Activated CD4-positive, alpha-beta T cell treated with anti-CD3 and anti-CD28 coated beads, Interleukin-2, amount 50 U/mL, for 4 hours (primary cell): ENCODE results near the gene UROS.
A peak's percentile ranks its signal among the peaks of the same experiment; 100 is the strongest.

Experiments
- DNase-seq, 2 experiments: peaks; one replicate each; pipeline ENCODE4 v3.0.0-alpha.2; 2020

Gene UROS

DNA sequence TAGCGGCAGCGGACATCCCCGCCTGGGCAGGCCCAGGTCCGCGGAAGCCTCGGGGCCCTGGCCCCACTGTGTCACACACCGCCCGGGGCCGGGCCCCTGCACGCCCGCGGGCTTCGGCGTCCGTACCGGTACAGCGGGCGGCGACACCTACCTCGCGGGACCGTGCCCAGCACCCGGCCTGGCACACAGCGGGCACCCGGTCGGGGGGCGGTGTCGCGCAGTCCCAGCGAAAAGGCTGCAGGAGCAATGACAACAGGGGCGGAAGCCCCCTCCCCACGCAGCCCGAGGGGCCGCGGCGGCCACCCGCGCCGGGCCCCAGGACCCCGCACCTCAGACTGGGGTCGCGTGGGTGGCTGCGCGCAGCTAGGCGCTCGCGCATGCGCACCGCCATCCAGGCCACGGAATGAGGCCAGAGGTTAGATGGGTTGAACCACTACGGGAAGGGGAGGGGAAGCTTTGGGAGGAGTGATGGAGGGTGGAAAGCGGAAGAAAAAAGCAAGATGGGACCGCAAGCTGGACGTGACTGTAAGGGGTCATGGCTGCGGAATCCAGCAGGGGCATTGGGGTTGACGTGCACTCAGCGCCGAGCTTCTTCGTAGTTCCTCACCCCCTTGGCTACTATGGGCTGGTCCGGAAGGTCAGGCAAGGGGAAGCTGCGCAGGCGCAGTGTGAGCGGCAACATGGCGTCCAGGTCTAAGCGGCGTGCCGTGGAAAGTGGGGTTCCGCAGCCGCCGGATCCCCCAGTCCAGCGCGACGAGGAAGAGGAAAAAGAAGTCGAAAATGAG lies at the start of gene UROS, which contains the start of gene BCCIP:
UROS (minus strand) TSS at position 381 of the 785 bp plus-strand sequence. CDS start 6,759 bp downstream, outside the sequence.
BCCIP (plus strand) TSS at position 669 of the 785 bp plus-strand sequence; CDS start at position 681, 12 bp downstream.
- DNase-seq = peak; percentile 83 to 88

DNA sequence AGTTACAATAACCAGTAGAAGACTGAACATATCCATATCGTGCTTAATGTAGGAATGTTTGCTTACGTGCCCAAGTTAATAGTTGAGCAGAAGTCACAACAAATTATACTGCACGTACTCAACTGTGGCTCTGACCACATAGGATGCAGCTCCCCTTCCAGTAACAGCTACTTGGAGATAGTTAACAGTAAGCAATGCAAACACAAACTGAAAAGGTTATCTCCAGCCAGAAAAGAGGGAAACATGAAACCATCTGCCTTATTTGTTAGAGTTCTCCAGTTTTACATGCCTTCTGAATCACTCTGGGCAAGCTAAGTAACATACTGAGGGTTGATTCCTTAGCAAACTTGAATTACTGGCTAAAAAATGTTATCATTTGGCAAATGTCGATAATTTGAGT lies 48.3 kb upstream of the UROS start:
- no peak for DNase-seq

DNA sequence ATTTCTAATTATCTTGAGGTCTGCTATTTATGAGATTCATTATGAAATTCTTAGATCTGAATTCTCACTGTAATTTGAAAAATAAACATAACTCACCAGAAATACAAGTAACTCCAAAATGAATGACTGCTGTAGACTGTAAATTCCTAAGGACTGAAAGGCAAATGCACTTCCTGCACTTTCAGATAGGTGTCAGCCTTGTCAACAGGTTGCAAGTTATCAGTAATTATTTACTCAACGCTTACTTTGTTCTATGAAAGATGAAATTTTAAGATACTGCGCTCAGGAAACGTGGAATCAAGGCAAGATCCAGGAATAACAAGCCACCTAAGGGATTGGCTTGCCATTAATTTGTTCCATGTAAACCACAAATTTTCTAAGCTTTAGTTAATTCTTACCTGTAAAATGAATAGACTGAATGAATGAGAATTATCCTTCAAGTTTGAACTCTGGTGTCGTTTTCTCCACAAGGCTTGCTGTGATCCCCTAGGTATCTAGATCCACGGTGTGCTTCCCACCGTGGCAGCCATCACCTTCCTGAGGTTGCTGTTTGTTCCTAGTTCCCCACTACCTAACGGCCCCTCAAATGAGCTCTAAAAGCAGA lies 45.4 kb upstream of the UROS start:
- peak in 1 of 2 experiments; percentile 14 for DNase-seq

DNA sequence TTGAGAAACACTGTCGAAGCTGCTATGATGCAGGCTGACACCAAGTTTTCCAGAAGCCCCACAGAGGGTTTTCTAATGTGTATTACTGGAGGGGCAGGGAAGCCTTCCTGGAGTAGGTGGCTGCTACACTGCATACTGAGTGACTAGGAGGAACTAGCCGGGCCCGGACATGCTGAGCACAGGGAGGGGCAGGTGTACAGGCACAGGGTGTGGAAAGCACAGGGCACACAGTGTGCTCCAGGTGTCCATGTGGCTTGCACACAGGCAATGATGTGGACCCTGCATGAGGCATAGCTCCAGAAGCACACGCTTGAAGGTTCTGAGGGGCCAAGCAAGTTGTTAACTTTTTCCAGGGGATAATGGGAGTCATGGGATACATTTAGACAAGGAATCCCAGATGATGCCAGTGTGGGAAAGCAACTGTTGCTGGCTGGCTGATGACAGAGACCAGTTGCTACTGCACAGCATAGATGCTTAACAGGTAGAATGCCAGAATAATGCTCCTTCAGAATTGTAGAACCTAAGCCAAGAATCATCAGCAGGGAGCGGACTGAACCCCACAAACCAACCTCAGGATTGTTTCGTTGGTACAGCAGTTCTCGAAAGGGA lies 43.5 kb upstream of the UROS start:
- no peak for DNase-seq

DNA sequence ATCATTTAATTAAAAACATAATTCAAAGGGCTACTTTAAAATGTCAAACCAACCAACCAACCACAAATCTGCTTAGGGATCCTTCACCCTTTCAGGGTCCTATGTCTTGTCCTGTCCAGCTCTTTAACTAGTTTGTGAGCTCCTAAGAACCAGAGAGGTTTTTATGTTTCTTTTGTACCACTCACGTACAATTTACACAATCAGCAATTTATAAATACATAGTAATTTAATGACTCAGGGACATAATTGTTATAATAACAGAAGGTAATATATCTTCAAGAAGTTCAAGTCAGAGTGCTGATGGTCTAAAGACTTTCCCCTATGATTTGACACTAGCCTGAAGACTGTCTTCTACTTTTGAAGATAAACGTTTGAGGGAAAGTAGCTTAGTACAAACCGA lies 42.1 kb upstream of the UROS start:
- DNase-seq = no peak

DNA sequence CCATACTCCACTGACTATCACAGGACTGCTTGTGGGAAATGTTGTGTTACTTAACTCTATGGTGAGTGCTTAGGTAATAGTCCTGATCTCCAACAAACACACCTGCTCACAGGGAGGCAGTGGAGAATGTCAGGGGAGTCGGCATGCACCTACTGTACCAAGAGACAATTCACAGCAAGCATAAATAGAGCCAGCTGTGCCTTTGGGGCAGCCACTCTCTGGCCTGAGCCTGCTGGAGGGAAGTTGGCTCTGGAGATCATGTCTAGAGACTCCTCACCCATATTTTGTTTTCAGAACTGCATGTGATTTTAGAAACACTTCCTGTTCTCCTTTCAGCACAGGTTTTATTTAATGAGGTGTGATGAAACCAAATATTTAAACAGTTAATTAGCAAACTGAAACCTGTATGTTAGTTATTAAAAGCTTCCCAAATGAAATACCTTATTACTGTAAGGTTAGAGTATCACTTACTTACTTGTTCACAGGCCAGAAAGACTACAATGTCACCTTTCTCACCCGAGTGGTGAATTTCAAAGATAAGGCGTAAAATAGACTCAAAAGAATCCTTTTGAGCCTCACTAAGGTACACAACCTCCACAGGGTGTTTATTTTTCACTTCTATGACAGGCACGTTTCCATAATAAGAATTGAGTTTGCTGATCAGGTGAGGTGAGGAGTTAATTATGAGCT lies 36.2 kb upstream of the UROS start:
- DNase-seq = no peak

DNA sequence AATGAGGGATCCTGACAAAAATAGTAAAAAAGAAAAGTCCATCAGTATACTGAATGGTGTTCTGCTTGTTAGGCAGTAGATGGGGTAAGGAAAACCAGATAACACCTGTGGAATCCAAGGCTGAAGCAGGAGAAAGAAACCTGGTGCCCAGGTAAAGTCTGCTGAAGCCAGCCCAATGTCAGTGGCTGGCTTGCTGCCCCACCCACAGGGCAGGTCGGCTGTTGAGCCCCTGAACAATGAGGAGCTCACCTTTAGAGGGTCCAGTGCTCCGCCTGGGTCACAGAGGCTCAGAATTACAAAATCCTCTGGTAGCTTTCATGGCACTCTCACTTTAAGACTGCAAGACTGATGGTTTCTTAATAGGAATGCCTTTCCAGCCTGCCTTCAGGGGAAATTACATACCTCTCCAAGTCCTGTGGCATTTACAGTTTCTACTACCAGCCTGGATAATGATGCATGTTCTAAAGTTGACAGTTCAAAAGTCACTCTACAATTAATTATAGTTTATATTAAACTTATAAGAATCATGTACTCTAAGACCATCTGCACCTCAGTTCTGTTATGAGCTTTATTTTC lies 34.2 kb upstream of the UROS start:
- DNase-seq = no peak

DNA sequence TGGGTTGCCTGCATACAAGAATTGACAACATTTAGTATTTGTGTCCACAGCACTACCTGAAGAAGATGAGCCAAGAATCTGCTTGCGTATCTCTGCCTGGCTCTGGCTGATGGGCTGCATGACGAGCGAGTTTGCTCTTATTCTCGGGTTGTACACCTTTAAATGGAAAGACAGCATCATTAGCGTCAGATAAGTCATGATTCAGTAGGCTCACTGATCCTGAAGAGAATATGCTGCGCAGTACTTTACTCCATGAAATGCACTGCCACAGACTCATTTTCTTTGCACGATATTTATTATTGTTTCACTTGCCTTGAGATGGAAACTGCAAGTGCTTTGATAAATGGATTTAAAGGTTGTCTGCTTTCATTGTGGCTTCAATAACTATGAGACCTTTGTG lies 29.4 kb upstream of the UROS start:
- no peak for DNase-seq

DNA sequence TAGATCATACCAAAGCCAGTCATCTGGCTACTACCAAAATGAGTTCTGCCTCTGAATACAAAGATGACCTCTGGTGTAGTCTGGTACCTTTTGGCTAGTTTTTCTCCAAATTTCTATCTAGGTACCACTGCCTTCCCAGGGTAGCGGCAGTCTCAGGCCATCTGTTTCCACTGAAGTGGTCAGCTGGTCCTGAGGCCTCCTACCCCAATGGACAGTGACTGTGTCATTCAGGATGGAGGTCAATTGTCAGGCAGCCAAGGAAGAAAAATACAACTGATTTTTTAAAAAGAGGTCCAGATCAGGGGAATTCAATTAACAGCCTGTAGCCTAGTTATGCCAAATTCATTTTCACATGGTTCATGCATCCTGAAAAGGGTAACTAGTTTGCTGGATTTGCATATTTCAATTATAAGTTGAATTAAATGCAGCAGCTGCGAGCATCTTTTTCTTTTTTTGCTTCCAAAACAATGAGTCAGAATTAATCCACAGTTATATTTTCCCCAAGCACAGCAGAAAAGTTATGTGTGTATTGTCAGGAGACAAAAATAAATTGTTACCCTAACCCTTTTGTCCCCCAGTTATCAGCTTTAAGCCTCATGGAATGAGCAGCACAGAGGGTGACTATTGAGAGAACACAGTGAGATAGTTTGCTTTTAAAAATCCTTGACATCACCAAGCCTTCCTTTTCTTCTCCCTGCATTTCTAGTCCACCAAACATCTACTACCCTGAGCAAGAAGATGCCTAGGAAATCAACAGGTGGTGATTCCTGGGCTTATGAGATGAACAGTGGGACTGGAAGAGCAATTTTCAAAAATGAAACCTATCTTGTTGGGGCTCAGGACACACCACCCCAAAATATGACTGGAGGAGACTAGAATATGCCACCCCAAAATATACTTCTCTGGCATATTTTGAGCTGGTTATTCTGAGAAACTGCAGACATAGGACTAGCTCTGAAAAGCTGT lies 28.0 kb upstream of the UROS start:
- no peak for DNase-seq

DNA sequence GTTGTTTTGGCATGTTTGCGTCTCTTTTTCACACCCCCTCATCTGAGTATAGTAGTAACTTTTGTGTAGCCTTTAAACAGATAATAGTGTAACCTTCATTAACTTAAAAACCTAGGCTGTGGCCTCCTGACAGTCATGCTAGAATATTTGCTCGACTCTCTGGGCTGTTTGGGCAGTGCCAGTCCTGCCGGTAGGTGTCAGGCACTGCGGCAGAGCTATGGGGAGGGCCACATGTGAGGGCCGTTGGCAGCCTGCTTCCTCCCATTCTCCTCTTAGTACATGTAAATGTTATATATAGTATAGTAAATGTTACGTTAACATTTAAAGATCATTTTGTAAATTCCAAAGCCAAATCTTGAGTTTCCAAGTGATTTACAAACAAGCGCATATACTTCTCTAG lies 26.4 kb upstream of the UROS start:
- DNase-seq = no peak

DNA sequence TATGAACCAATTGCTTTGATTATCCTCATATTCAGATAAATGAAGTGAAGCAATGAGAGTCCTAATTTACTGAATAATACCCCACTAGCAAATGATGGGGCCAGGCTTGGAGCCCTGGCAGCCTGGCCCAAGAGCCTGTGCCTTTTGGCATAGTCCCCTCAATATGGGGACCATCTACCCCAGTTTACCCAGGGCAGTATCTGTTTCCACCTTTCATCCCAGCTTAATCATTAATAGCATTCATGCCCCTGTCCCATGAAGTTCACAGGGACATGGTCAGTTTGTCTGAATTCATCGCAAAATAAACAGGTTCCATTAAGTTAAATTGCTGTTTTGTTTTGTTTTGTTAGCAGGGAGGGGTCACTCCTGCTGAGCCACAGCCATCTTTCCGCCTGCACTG lies 25.8 kb upstream of the UROS start:
- no peak for DNase-seq

DNA sequence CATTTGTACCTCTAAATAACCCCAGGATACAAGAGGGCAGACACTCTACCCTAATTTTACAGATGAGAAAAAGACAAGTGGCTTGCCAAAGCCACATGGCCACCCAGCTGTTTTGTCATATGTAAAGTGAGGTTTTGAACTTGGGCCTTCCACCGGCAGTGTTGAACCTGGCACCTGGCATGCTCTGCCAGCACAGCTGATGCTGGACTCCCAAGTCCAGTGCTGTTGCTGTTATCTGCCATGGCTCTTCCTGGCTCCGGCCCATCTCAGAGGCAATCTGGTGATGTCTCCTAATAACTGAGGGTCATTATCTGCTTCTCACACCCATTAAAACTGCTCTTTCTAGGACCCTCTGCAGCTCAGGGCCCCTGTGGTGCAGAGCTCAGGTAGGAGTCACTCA lies 25.3 kb upstream of the UROS start:
- DNase-seq = no peak

DNA sequence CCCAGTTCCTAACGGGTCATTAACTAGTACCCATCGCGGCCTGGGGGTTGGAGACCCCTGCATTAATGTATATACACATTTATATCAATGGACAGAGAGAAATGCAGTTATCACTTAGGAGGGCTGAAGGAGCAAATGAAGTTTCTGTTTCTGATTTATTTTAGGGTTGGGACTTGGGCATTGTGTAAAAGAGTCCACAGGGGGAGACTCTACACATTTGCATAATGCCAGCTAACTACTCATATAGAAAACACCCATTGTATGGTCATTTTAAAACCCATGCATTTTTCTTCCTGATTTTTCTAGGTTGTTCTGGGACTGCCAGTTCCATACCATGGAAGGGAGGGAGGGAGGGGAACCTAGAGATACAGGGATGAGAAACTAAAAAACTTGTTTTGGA lies 23.8 kb upstream of the UROS start:
- no peak for DNase-seq

DNA sequence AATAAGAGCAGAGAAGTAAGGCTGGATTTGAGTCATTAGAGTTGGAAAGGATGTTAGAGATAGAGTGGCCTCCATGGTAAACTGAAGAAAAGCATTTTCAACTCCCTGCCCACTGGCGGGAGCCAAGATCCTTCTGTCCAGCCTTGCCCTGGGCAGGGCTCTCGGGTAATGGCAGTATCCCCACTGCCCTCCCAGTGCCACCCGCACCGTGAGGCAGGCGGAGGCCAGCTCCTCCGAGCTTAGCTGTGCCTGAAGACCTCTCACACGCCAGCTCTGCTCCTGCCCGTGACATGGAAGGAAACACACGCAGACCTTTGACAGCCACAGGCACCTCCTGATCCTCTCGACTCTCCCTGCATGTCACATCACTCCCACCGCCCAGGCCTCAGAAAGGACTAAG lies 22.6 kb upstream of the UROS start:
- DNase-seq = no peak

DNA sequence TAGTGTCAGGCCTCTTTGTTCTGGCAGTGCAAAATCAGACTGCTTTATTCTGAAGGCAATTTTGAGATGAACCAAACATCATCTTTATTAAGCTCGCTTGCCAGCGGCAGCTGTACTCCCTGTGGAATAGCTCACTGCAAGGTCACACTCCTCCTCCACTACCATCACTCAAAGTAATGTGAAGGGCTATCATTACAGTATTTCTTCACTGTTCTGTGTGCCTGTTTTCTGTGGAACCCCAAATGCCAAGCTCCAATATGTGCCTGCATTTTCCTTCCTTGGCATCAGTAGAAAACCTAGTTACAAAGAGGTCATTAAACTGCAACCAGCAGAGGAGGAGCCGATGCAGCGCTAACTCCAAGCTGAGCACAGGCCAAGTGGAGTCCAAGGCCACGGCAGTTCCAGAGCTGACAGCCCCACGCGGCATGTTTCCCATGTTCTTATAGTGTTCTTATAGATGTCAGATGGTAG lies 21.7 kb upstream of the UROS start:
- DNase-seq = no peak

DNA sequence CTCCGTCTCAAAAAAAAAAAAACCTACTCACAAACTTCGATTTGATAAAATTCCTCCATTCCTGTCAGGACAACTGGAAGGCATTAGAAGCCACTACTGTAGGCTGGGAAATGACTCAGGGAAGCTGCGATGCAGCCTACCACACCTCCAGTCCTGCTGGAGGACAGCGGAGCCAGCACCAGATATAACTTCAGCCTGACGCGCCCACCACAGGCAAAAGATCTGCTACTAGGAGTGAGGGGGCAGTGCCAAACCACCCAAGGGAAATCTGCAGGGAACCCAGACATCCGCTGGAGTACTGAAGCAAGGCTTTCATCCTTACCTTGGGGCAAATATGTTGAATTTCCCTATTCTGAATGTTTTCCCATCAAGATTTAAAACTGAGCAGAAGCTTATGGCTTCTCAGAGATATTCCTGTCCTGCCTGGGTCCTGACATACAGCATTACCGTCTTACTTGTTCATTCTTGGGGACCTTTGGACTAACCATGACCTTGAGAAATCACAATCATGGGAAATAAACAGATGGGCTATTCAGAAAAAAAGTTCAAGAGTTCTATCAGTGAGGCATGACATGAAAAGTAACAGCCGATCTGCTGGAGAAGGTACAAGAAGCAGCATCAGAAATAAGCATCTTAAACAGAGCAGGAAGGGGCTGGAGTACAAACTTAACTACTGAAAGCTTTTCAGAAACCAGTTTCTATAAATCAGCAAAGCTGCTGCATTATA lies 20.7 kb upstream of the UROS start:
- DNase-seq = no peak

DNA sequence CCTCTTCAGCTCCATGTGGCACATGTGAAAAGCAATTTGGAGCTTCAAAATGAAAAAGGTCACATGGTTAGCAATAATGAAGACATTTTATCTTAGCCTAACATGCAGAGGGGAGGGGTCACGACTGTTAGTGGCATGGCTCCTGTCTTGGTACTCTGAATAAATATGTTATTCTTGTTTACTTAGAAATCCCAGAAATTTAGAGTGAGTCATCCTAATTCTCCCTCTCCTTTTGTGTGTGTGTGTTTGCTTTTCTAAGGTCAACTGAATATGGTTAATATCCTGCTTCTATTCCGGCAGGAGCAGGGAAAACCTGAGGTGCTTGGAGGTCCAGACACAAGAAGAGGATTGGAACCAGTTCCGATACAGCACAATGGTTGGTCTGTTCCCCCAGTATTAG lies 17.9 kb upstream of the UROS start:
- no peak for DNase-seq

DNA sequence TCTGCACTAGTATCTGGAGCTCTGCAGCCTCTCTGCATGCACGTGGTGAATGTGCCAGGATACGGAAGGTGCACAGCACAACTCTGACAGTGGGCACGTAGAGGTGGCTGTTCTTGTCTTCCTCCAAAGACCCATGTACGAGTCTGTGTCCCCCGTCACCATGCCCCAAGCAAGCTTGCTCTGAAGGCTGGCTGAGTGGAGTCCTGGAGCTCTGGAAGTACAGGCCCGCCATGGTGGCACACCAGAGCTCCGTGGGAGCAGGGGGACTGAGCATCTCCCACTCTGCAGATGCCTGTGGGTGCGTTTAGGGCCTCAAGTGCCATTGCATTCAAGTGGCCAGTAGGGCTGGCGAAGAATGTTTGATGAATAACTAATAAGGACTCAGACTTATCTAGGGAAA lies 17.3 kb upstream of the UROS start:
- no peak for DNase-seq

DNA sequence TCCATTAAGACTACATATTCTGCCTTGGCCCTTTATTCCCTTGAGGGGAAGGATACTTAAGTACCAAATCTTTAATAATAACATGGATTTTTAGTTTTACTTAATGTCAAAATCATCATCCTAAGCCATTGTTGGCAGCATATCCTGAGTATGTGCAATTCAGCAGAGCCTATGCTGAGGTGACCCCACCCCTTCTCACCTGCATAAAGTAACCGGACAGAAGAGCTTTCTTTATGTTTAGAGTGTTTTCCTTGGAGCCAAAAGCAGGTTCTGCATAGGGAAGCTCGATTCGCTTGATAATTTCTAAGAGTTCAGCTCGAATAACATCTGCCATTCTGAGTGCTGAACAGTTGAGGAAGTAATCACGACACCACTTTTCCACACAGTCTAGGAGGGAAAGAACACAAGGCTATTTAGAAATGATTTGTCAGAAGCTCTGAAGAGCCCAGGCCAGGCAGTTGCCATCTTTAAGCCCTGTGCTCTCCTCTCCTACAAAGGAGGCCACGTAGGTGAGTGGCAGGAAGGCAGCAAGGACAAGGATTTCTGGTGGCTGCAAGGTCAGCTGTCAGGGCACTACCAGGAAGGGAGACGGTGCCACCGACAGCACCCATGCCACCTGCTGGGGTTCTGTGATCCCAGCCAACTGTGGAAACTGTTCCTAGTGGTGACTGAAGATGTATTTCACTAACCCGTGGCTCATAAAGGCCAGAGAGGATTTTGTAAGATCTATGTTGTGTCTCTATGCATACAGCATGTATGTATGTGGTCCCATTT lies 15.9 kb upstream of the UROS start:
- no peak for DNase-seq

DNA sequence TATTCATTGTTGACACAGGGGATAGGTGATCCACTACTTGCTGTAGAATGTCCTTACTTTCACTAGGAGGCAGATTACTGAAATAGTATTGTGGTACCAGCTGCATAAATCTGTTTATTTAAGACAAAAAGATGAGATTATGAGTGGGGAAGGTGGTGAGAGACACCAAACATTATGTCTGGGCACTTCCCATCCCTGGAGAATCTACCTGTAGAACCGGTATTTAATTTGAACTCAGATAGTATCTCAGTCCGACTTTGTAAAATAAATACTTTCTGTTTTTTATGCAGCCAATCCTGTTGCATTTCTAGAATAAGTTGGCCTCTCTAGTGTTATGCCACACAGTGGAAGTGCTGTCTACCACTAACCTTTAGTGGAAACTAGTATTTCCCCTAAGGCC lies 13.7 kb upstream of the UROS start:
- DNase-seq = no peak
